Activated CD4-positive, alpha-beta T cell treated with anti-CD3 and anti-CD28 coated beads, Interleukin-2, Interleukin-6, amounts not matched to agents 100 ng/mL and 50 ng/mL, durations not matched to agents 16 hours and 8 hours (primary cell): ENCODE data around the gene ALX4.
A peak's percentile ranks its signal among the peaks of the same experiment; 100 is the strongest.

ENCODE experiments used
- DNase-seq: peaks from one replicate; pipeline ENCODE4 v3.0.0-alpha.2; 2020

ALX4 gene

GRCh38 chr11:44313761-44314489 lies 4.0 kb upstream of the ALX4 start:
- no peak for DNase-seq

- no peak for DNase-seq
Observed at GRCh38 chr11:44312876-44313275, 2.9 kb upstream of the ALX4 start.

- DNase-seq: no peak
Observed at GRCh38 chr11:44311339-44312261, 1.7 kb upstream of the ALX4 start.

DNA sequence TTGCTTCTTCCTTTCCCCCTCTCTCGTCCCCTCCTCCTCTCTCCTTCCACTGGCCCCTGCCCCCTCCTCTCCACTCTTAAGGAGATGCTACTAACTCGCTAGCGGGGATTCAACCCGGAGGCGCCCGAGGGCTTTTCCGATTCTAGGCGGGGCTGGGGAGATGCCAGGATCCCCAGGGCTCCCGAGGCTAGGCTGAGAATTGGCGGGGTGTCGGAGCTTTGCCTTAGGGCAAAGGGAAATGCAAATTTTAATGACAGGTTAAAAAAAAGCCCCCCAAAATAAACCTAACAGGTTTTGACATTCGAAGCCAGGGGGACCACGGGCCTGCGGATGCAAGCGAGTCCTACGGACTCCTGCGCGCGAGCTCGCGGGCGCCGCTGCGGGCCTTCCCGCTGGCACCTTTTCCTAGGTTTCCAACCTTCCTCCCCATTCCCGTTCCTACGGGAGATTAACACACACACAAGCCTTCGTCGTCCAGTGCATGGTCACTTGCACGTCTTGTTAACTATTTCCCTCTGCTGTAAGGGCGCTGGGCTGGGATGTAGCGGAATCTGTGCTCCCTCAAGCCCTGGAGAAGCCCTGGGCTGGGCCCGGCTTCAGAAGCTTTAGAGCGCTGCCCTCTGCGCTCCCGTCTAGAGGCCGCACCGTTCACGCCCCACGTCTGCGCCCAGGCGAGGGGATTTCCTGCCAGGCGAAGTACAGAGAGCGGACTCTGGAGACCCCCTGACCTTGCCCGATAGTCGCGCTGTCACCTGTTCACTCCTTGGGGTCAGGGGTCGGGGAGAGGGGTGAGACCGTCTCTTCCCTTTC lies 729 bp upstream of the ALX4 start:
- no peak for DNase-seq

DNA sequence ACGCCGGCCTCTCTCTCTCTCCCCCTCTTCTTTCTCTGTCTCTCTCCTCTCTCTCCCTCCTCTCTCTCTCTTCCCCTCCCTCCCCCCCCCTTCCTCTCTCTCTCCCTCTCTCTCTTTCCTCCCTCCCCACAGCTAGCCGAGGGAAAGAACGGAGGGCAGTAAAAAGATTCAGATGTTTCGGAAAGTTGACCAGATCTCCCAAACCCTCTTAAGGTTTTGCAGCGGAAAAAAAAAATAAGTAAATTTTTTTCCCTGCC lies 195 bp upstream of the ALX4 start:
- no peak for DNase-seq

GRCh38 chr11:44308923-44309477 lies 939 bp downstream of the ALX4 start:
- DNase-seq: no peak

DNA sequence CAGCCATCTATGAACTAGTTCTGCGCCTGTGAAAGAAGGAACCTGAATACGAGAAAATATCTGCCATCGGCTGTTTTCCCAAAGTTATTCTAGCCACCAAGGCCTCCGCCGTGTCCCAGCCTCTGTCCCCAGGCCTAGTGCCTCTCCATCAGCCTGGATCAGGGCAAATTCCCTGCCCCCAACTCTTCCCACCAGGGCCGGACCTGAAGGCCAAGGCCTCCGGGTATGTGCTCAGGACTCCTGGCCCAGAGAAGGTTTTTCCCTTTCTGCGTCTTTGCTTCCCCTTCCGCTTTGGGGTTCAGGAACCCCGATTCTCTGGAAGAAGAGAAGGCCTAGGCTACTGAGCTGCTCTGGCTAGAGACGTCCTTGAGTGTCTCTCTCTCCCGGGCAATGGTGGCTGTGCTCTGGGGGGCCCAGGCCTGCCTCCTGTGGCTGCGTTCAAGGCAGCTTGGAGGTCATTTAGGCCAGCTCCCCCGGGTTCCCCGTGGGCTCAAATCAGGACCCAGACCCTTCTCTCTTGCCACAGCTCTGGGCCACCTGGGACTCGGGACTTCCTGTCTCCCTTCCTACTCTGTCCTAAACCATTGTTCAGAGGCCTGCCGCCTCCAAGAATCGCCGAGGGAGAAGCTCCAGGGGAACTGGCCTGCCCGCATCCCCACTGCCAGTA lies 1.6 kb downstream of the ALX4 start:
- DNase-seq: no peak

DNA sequence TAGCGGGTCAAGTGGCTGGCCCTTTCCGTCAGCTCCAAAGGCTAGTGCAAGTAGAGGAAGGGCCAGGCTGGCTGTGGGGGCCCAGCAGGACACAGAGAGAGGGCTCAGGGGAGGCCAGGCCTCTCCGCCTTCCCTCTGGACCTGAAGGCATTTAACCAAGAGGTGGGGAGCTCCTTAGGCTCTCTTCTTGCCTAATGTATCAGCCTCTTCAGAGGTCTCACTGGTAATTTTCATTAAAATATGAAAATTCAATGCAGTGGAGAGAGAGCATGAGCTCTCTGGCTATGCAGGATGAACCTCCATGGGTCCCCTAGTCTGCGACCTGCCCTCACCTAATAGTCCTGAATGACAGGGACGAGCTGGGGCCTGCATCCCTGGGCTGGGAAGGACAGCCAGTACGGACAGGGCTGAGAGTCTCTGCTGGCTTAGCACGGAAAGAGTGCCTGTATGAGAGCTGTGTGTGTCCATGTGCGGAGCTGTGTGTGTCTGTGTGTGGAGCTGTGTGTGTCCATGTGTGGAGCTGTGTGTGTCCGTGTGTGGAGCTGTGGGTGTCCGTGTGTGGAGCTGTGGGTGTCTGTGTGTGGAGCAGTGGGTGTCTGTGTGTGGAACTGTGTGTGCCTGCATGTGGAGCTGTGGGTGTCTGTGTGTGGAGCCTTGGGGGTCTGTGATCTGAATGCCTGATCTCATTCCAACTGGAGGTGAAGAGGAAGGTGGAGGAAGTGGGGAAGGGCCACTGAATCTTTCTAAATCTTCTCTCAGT lies 2.4 kb downstream of the ALX4 start:
- no peak for DNase-seq

DNA sequence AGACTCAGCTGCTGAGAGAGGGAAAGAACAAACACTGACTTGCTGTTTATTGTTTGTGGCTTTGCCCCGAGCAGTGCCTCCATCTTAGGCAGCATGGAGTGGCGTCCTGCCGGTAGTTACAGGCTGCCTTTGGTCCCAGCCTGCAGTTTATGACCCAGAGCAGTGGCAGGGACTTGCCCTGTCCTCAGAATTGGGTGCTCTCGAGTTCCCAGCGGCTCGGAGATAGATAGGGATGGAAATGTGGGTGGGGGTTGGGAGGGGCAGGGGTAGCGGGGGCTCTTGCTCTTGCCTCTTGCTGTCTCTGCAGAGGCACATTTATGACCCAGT lies 3.1 kb downstream of the ALX4 start:
- no peak for DNase-seq

- DNase-seq: no peak
Observed at GRCh38 chr11:44306052-44306917, 3.7 kb downstream of the ALX4 start.

GRCh38 chr11:44305470-44306051 lies 4.4 kb downstream of the ALX4 start:
- peak; percentile 36 for DNase-seq

GRCh38 chr11:44305026-44305469 lies 4.9 kb downstream of the ALX4 start:
- DNase-seq: no peak

- DNase-seq: no peak
Observed at GRCh38 chr11:44304091-44305025, 5.6 kb downstream of the ALX4 start.

DNA sequence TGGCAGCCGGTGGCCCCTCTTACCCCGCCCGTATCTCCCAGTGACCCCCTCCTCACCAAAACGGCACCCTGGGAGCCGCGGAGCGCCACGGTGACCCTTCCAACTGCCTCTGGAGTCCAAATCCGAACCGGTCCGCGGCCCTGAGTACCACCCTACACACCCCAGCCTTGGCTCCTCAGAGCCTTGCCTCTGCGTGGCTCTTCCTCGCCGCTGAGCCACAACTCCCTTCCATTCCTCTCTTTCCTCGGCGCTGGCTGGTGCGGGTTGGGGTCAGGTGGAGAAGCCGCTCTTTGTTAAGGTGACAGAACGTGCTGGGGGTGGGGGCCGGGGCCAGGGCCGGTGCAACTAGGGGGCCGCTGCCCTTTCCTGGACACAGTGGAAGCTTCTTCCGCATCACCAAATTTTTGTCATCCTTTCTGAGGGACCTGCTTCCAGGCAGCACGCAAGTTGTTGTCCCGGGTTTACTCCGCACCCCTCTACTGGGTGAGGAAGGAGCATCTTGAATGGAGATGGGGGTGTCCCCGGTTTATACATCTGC lies 6.5 kb downstream of the ALX4 start:
- no peak for DNase-seq

DNA sequence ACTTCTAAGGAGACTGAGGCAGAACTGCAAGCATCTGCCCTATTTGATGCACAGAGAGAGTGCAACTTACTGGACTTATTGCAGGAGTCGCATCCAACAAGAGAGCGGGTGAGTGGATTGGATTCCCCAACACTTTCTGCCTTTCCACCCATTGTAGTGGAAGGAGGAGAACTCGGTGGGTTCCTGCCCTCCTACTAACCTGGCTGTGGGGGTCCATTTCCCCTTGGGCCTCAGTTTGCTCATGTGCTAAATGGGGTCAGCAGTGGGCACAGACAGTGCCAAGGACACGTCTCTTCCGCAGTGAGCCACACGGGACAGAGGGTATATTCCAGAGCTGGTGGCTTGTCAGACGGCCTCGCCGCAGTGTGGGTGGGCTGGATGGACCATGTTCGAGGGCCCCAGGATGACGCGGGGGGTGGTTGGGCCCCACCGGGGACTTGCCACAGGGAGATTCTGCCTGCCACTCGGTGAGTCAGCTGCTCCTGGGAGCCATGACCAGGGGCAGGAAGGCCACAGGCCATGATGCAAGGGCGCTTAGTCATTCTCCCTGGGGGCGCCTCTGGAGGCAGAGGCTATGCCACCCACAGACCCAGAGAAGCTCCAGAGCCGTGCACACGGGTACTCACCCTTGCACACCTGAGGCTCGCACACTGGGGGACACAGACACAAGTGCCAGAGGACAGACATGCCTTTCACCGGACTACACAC lies 8.2 kb downstream of the ALX4 start:
- no peak for DNase-seq

GRCh38 chr11:44300844-44301563 lies 8.9 kb downstream of the ALX4 start:
- no peak for DNase-seq

- no peak for DNase-seq
Observed at GRCh38 chr11:44298862-44299261, 11.1 kb downstream of the ALX4 start.

- no peak for DNase-seq
Observed at GRCh38 chr11:44290208-44290607, 19.7 kb downstream of the ALX4 start.
